SKM-1 treated with dmso at 0.1 percent for 144 hours (cell line): ENCODE measurements around the gene PHF11.
"Not testable (repeated sequence)": the region's sequence is repeated elsewhere in the genome, so short reads cannot be mapped to it uniquely, and the experiment has no call there.

Experiments used
- DNase-seq: peaks from one replicate; lab custom pipeline; 2025; ENCODE audit not compliant: unreplicated experiment; lab: John Stamatoyannopoulos, UW

PHF11 gene

DNA sequence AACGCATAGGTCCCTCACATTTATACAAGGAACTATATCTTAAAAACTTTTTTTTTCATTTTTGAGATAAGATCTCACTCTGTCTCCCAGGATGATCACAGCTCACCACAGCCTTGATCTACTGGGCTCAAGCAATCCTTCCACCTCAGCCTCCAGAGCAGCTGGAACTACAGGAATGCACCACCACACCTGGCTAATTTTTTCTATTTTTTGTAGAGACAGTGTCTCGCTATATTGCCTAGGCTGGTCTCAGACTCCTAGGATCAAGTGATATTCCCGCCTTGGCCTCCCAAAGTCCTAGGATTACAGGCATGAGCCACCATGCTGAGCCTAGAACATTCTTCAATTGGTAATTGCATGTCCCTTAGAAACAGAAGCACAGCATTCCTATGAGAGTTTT lies 47.9 kb downstream of the PHF11 start:
- DNase-seq = no peak

DNA sequence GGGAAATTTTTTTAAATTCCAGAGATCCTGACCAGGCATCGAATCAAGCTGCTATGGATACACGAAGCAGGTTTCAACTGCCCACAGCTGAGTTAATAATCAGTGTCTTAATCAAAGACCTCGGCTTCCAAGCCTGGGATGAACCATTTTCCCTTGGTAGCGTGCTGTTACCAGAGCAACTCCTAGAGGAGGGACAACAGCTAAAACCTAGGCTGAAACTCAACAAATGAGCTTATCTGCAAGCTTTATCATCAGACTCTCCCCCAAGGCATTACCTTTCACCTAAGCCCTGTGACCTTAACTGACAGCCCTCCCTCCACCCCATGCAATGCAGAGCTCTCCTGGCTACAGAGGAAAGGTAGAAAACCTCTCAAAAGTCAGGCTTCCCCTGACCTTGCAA lies 49.9 kb downstream of the PHF11 start:
- DNase-seq = no peak

DNA sequence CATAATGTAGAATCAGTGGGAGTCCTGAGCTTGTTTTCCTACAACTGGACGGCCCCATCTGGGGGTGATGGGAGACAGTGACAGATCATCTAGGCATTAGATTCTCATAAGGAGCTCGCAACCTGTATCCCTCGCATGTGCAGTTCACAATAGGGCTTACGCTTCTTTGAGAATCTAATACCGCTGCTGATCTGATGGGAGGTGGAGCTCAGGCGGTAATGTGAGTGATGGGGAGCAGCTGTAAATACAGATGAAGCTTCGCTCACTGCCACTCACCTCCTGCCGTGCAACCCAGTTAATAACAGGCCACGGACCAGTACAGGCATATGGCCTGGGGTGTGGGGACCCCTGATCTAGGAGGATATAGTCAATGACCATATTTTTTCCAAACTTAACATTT lies 50.8 kb downstream of the PHF11 start:
- DNase-seq = no peak

DNA sequence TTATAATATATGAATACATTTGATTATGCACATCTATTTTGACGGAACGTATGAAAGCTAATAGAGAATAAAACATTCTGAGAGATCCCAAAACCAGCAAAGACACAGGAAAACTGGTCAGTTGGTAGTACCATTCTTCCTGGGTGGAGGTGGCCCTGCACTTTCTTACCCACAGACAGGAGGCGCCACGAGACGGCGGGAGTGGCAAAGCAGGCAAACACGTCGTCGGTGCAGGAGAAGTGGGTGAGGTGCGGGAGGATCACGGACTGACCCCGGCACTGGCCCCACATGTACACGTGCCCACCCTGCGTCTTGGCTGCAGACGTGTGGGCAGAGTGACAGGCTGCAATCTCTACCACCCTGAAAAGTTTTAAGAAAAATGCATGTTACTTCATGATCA lies 53.5 kb downstream of the PHF11 start:
- DNase-seq = no peak

DNA sequence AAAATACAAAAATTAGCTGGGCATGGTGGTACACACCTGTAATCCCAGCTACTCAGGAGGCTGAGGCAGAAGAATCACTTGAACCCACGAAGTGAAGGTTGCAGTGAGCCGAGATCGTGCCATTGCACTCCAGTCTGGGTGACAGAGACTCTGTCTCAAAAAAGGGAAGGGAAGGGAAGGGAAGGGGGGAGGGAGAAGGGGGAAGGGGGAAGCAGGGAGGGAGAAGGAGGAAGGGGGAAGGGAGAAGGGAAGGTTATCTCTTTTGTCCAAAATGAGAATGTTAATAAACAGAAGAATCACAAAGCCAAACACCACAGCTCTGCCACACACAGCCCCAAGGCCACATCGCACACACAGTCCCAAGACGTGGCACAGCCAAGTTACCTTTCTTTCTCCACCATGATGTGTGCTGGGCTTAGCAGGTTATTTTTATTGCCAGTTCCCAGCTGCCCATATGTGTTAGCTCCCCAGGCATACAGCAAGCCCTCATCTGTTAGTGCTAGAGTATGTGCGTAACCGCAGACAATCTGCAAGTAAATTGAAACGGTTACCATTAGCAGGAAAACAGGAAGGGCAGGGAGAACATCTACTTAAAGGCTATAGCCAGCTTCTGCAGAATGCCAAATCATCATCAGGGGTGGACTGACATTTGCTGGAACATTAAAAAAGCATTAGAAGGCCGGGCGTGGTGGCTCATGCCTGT lies 55.3 kb downstream of the PHF11 start:
- DNase-seq = no peak

DNA sequence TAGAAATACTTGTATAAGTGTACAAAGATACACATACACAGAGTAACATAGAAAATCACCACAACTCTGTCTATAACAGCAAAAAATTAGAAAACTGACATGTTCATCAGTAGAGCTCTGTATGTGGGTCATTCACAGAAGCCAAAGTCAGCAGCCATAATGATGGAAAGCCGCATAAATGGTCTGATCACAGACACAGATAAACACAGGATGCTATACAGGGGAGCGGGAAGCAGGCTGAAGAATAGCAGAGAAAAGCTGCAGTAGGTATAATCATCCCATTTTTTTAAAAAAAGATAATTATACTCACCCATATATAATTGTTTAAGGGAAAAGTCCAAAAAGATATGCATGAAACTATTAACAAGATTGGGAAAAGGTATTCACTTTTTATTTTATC lies 58.1 kb downstream of the PHF11 start:
- no peak for DNase-seq

DNA sequence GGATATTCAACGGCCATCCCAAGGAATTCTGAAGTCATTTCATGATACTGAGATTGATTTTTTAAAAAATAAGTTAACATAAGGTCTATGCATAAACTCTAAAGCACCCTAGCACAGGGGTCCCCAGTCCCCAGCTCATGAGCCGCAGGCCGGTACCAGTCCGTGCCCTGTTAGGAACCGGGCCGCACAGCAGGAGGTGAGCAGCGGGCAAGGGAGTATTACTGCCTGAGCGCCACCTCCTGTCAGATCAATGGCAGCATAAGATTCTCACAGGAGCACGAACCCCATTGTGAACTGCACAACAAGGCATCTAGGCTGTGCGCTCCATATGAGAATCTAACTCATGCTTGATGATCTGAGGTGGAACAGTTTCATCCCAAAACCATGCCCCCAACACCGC lies 58.6 kb downstream of the PHF11 start:
- DNase-seq = no peak

DNA sequence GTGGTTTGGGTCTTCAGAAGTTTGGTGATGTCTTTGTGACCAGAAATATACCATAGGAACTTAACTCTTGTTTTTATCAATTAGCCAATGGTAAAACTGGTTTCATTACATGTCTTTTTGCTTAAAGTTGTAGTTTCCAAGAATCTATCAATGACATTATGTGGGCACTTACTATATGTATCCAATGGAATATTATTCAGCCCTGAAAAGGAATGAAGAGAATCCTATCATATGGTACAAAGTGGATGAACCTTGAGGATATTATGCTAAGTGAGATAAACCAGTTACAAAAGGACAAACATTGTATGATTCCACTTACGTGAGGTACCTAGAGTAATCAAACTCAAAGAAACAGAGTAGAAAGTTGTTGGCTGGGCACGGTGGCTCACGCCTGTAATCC lies 63.3 kb downstream of the PHF11 start:
- DNase-seq = no peak

DNA sequence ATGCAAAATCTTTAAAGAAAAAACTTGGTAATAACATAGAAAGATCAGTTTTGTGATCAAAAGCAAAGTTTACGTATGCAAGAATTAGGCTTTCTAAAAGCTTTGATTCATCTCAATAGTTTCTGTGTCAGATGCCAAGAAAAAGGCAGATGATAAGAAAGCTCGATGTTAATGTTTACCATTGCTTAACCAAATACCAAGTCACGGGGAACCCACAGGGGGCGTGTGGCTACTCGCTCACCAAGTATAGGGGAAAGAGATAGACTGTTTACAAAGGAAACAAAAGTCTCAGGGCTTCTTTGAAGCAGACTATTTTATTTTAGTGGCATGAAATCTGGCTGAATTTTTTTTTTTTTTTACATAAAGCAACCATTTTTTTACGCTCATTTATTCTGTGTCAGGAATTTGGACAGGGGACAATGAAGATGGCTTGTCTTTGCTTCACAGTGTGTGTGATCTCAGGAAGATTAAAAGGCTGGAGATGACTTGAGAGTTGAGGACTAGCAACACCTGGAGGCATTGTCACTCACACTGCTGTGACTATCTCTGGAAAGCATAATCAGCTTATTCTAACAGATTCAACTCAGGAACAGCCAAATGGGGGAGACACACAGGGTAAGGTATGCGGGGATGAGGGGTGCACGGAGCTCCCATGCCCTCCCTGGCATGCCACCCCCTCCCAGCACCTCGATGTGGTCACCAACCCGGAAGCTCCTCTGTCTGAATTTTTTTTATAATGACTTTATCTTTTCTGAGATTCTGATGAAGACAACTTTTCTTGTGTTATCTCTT lies 64.7 kb downstream of the PHF11 start:
- DNase-seq = no peak

DNA sequence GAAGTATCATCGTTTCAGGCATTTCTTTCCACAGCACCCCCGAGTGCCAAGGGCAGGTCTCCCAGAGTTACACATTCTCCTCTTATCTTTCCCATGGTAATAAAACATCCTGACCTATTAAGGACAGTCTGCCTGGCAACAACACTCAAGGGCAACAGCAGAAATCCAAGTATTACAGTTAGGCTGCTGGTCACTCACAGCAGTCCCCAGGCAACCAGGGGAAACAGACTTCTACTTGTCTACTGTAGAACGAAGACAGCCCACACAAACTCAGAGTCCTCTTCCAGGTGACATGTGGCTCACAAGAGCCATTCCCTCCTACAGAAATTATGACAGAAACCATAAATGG lies 65.3 kb downstream of the PHF11 start:
- no peak for DNase-seq

DNA sequence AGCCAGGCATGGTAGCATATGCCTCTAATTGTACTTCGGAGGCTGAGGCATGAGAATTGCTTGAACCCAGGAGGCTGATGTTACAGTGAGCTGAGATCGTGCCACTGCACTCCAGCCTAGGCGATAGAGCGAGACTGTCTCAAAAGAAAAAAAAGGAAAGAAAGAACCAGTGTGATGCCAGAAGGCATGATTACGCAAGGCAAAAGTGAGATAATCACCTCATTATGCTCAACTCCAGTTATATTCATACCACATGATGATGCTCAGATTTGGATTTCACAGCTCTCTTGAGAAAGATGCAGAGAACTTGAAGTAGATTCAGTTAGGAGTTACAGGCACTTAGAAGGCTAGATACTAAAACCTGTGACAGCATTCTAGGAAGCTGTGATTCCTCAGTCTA lies 67.8 kb downstream of the PHF11 start:
- DNase-seq = no peak

DNA sequence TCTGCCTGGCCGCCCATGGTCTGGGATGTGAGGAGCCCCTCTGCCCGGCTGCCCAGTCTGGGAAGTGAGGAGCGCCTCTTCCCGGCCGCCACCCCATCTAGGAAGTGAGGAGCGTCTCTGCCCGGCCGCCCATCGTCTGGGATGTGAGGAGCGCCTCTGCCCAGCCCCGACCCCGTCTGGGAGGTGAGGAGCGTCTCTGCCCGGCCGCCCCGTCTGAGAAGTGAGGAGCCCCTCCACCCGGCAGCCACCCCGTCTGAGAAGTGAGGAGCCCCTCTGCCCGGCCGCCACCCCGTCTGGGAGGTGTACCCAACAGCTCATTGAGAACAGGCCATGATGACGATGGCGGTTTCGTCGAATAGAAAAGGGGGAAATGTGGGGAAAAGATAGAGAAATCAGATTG lies 69.7 kb downstream of the PHF11 start:
- not testable (repeated sequence) for DNase-seq

DNA sequence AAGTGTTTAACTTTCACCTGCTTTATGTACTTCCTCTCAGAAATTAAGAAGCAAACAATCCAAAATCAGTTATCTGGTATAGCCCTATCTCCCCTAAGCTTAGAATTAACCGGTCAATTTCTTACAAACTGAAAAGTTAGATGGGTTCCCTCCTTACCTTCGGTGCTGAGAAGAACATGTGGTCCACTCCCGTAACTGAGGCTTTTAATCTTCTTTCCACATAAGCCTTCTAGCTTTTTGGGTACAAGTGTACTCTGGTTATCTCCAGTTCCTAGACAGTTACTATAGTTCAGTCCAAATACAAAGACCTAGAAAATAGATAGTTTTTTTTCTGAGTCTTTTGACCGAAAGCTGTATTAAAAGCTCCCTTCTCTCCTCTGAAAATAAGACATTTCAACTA lies 70.7 kb downstream of the PHF11 start:
- no peak for DNase-seq

DNA sequence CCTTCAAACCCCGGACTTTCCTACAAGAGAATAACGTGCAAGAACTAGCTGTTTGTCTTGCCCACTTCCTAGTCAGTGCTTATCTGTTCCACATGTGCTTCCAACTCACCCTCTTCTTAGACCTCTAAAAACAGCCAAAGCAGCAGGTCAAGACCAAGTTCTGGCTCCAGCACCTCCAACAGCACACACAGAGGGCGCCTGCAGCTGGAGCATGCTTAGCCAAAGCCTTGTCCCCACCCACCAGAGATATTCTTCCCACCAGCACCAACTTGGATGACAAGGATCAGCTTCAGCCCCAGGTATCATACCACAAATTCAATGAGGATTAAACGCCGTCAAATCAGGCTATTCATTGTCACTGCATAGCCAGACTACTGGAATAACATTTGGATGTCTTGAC lies 71.7 kb downstream of the PHF11 start:
- DNase-seq = no peak

DNA sequence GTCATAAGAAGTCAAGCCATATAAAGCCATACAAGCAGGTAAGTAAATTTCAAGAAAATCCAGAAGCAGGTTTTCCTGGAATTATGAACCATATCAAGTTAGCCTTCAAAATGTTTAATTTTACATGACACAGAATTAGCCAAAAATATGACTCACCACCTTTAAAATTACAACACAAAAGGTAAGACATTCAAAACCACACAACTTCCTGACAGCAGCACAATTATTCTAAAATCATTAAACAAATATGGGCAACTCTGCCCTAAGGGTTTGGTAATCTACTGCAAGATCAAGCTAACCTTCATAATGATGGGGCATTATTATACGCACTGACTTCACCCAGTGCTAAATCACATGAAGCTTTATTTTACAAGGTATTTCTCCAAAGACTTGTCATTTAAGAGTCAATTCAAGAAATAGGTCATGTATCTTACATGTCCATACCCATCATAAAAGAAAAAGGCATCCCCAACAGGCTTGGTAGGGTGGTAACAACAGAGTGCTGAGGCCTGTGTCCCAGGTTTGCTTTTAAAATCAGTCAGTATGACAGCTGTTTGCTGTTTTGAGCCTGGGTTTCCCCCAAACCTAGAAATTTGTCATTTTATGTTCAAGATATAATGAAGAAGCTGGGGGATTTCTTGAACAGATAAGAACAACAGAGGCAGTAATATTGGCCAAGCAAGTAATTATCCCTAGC lies 74.4 kb downstream of the PHF11 start:
- no peak for DNase-seq

DNA sequence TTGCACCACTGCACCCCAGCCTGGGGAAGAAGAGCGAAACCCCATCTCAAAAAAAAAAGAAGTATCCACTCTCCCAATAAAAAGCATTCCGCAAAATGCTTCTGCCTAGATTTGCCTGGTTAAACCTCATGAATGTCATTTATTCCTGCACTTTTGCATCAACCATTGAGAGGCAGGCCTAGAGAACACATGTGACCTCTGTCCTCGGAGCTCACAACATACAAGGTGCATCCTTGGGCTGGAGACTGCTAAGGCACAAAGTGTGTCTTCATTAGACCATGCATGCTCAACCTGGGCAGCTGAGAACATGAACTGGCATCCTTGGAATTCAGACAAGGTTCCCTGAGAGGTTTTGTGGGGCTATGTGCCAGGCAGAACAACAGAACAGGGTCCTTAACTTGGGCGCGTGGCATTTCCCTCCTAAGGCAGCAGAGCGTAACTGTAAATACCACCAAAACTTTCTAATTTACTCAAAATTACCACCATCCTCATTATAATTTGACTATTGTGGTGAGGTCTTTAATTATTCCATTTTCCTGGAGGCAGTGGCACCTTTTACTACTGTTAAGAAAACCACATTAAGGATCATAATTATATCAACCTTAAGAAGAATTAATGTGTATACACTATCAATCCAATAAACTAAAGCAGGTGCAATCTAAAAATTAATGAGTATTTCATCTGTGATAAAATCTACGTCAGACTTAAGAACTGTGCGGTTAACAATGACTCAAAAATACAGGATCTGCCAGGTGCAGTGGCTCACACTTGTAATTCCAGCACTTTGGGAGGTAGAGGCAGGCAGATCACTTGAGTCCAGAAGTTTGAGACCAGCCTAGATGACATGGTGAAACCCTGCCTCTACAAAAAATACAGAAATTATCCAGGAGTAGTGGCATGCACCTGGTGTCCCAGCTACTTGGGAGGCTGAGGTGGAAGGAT lies 75.8 kb downstream of the PHF11 start:
- no peak for DNase-seq
